Measurements from ENCODE around the gene FUS.

The FUS gene

DNA sequence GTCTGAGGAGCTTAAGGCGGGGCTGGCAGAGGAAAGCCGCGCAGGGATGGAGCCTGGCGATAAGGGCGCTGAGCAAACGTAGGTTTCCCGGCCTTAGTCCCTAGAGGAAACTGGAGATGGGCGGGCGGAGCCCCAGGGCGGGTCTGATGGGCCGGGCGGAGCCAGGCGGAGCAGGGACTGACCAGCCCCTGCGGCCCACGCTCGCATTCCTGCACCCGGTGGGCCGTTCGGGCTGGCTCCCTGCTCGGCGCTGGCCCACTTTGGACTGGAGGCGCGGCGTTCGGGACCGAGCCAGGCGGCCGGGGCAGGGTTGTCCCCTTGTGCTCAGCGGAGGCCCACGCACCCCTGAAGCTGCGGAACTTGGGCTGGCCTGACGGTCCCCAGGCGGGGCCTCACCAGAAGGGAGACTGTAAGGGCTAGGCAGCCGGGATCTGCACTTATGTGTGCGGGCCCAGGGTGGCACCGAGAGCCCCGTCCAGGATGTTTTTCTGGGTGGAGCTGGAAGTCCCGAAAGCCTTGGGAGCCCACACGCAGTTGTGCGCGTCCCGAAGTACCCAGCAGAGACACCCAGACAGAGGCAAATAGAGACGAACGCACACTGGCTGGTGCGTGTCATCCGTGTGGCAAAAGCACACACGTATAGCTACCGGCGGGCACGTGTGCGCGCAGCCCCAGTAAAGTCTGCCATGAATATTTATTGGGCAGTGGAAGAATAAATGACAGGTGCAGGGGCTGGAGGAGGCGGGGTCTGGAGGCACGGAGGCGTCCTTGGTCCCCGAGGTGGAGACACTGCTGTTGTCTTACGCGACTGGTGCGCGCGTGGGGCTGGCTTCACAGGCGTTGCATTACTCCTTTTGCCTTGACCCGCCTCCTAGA, 35.6 kb downstream of the FUS start (continued):
- TF ChIP-seq SP3 (tag by site-specific recombination; IDR thresholded peaks at IDR 0.05) (peak; percentile 81), ZNF426 (tag by site-specific recombination; IDR thresholded peaks at IDR 0.05) (no peak), ZNF37A (tag by site-specific recombination; IDR thresholded peaks at IDR 0.05) (no peak), OSR2 (tag by site-specific recombination; IDR thresholded peaks at IDR 0.05) (no peak; the same call in 1 of the 2 replicates), ZNF202 (tag by site-specific recombination; IDR thresholded peaks at IDR 0.05; ENCODE audit: borderline replicate concordance) (no peak), ZNF768 (tag by site-specific recombination; IDR thresholded peaks at IDR 0.05) (no peak), ZNF518A (tag by site-specific recombination; conservative IDR thresholded peaks at IDR 0.05; ENCODE audit: low read depth) (no peak), ZNF555 (tag by site-specific recombination; conservative IDR thresholded peaks at IDR 0.05) (no peak), GLIS2 (tag by site-specific recombination; IDR thresholded peaks at IDR 0.05) (peak; percentile 50; the same call in 1 of the 2 replicates), ZNF23 (tag by site-specific recombination; IDR thresholded peaks at IDR 0.05; ENCODE audit: borderline replicate concordance) (no peak), ZNF138 (tag by site-specific recombination; IDR thresholded peaks at IDR 0.05; ENCODE audit: borderline replicate concordance) (no peak), AEBP2 (tag by site-specific recombination; IDR thresholded peaks at IDR 0.05; ENCODE audit: borderline replicate concordance) (no peak), ZNF274 (IDR thresholded peaks at IDR 0.05; ENCODE audit: low read length) (no peak), ZNF274 (tag by site-specific recombination; IDR thresholded peaks at IDR 0.05; ENCODE audit: borderline replicate concordance) (no peak), ZNF19 (tag by site-specific recombination; IDR thresholded peaks at IDR 0.05; ENCODE audit: low read depth) (no peak), PATZ1 (tag by site-specific recombination; IDR thresholded peaks at IDR 0.05) (peak; percentile 89), ZNF155 (tag by site-specific recombination; IDR thresholded peaks at IDR 0.05) (no peak), PRDM6 (tag by site-specific recombination; IDR thresholded peaks at IDR 0.05) (no peak), ZNF18 (tag by site-specific recombination; IDR thresholded peaks at IDR 0.05) (no peak), YY1 (tag by site-specific recombination; IDR thresholded peaks at IDR 0.05) (no peak)
- TF ChIP-seq, protein P1, sequence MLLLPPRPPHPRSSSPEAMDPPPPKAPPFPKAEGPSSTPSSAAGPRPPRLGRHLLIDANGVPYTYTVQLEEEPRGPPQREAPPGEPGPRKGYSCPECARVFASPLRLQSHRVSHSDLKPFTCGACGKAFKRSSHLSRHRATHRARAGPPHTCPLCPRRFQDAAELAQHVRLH (tag by site-specific recombination; IDR thresholded peaks at IDR 0.05) = no peak
- TF ChIP-seq, protein P2, sequence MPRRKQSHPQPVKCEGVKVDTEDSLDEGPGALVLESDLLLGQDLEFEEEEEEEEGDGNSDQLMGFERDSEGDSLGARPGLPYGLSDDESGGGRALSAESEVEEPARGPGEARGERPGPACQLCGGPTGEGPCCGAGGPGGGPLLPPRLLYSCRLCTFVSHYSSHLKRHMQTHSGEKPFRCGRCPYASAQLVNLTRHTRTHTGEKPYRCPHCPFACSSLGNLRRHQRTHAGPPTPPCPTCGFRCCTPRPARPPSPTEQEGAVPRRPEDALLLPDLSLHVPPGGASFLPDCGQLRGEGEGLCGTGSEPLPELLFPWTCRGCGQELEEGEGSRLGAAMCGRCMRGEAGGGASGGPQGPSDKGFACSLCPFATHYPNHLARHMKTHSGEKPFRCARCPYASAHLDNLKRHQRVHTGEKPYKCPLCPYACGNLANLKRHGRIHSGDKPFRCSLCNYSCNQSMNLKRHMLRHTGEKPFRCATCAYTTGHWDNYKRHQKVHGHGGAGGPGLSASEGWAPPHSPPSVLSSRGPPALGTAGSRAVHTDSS (tag by site-specific recombination; IDR thresholded peaks at IDR 0.05) = no peak
- TF ChIP-seq, protein P3, sequence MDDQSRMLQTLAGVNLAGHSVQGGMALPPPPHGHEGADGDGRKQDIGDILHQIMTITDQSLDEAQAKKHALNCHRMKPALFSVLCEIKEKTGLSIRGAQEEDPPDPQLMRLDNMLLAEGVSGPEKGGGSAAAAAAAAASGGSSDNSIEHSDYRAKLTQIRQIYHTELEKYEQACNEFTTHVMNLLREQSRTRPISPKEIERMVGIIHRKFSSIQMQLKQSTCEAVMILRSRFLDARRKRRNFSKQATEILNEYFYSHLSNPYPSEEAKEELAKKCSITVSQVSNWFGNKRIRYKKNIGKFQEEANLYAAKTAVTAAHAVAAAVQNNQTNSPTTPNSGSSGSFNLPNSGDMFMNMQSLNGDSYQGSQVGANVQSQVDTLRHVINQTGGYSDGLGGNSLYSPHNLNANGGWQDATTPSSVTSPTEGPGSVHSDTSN (CRISPR knock-in tag; IDR thresholded peaks at IDR 0.05) = 0 out of 2 replicates have a peak, but pooled peaks have one; percentile 59

All from HEK293 (cell line).